Right hindlimb (tissue), 1 donor: ENCODE measurements around the gene PRKRIP1.
"Not testable (repeated sequence)": the region's sequence is repeated elsewhere in the genome, so short reads cannot be mapped to it uniquely, and the experiment has no call there.

Experiments used
- DNase-seq: peaks from one replicate; pipeline ENCODE4 v3.0.0-alpha.2; 2018

Gene PRKRIP1

DNA sequence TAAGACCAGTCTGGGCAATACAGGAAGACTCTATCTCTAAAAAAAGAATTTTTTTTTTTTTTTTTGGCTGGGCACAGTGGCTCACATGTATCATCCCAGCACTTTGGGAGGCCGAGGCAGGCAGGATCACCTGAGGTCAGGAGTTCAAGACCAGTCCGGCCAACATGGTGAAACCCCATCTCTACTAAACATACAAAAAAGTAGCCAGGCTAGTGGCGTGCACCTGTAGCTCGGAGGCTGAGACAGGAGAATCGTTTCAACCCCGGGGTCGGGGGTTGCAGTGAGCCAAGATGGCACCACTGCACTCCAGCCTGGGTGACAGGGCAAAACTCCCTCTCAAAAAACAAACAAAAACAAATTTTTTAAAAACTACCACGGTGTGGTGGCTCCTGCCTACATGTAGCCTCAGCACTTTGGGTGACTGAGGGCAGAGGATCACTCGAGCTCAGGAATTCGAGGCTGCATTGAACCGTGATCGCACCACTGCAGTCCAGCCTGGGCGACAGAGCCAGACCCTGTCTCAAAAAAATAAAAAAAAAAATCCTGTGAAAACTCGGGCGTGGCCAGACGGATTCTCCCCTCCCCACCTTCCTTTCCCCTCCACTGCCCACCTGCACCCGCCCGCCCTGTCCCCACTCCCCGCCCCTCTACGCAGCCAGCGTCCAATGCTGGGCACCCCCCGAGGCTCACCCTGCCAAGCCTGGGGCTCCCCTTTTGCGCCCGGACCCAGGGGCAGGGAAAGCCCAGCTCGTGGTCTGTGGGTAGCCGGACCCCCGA lies 36.5 kb downstream of the PRKRIP1 start:
- no peak for DNase-seq

DNA sequence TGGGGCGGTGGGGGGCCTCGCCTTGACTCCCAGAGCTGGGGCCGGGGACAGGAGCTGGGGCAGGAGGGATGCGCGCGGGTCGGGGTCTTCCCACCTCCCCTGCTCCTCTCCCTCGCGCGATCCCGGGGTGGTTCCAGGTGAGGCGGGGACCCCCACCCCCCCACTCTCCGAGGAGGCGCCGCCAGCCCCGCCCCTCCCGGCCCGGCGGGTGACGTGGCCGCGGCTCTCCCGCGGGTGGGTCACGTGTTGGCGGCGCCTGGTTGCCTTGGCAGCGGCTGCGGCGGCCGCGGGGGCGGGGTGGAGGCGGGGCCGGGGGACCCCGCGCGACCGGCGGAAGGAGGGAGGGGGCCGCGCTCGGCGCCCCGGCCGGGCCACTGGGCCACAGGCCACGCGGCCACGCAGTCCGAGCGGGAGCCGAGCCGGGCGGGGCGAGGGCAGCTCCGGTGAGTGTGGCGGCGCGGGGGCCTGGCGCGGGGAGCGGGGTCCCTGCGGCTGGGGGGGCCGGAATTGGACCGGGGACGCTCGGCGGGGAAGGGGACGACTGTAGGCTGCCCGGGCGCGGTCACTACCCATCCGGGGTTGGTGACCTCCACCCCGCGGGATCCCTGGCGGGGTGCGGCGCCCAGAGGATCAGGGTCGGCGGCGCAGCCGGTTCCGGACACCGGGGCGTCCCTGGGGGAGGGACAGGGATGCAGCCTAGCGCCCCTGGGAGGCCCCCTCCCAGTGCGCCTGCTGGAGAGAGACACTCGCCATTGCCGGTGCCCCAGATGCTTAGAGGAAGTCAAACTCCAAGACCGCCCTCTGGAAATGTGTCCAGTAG lies 37.3 kb downstream of the PRKRIP1 start, which contains the start of gene ORAI2:
Gene ORAI2, plus strand, starts transcription at position 357 of the 820 bp plus-strand sequence. CDS start 5,382 bp downstream, outside the sequence.
- peak; percentile 90 for DNase-seq

DNA sequence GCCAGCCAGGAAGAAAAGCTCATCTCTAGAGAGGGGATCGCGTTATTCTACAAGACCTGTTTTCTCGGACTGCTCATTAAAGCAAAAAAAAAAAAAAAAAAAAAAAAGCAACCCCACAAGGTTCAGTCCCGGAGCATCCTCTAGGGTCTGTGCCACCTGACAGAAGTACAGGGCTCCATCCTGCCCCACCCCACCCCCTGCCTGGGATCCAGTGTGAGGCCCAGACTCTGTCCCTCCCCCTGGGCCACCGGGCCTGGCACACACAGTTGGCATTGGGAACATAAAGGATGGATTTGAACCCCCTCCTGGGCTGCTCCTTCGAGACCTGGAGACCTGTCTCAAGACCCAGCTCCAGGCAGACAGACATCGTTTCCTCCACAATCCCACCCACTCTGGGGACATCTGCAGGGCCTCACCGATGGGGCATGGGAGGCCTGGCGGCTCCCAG lies 37.9 kb downstream of the PRKRIP1 start:
- peak; percentile 45 for DNase-seq

DNA sequence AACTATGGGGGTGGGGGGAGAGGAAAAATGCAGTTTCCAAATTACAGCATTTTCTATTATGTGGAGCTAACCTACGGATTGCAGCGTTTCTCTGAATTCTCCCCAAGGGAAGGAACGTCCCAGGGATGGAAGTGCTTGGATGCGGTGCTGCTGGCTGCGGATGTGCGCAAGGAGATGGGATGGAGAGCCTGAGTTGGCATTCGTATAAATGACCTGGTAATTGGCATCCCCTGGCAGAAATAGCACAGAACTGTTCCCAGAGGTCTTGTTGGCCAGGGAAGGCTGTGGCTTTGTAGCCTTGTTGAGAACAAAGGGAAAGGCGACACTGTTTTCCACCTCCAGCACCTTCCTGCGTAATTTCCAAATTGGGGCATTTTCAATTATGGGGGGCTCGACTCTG lies 40.0 kb downstream of the PRKRIP1 start:
- DNase-seq = no peak

DNA sequence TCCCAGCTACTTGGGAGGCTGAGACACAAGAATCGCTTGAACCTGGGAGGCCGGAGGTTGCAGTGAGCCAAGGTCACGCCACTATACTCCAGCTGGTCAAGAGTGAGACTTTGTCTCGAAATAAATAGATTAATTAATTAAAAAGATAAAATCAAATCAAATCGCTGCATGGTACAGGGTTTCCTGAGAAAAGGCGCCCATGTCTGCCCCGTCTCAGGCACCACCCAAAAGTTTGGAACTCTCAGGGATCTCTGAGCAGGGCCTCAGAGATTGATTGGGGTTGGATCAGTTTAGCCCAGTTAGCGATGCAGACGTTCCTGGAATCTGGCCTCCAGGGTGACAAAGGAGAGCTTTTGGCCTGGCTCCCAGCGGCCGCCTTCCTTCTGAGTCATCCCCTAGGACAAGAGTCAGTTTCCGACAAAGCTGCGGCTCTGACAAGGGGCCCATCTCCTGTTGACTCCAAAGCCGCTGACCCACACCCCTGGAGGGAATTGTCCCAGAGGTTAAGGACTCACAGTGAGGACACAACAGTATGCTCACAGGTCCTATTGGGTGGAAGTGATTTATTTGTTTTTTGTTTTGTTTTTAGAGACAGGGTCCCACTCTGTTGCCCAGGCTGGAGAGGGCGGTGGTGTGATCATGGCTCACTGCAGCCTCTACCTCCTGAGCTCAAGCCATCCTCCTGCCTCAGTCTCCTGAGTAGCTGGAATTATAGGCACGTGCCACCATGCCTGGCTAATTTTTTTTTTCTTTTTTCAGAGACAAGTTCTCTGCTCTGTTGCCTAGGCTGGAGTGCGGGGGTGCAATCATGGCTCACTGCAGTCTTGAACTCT lies 44.0 kb downstream of the PRKRIP1 start:
- DNase-seq = no peak

DNA sequence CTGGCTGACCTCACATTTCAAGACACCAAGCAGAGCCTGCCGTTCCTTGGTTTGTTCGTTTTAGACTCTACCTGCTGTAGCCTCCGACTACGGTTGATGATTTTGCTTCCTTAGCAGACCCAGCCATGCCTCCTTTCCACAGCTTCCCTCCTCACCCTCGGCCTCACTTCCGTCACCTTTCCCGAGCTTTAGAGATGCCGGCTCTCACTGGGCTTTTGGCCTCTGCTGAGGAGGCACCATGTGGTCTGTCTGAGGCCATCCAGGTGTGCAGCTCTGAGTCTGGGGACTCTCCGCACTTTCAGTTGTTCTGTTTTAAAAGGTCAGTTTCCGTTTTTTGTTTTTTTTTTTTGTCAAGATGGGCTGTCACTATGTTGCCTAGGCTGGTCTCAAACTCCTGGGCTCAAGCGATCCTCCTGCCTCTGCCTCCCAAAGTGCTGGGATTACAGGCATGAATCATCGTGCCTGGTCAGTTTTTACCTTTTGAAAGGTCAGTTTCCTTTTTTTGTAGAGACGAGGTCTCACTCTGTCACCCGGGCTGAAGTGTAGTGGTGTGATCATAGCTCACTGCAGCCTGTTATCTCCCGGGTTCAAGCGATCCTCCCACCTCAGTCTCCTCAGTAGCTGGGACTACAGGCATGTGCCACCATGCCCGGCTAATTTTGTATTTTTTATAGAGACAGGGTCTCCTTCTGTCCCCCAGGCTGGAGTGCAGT lies 49.0 kb downstream of the PRKRIP1 start:
- no peak for DNase-seq

DNA sequence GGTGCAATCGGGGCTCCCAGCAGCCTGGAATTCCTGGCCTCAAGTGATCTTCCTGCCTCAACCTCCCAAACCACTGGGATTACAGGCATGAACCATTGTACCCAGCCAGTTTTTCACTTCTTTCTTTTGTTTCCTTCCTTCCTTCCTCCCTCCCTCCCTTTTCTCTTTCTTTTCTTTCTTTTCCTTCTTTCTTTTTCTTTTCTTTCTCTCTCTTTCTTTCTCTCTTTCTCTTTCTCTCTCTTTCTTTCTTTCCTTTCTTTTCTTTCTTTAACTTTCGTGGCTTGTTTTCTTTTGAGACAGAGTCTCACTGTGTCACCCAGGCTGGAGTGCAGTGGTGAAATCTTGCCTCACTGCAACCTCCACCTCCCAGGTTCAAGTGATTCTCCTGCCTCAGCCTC lies 49.5 kb downstream of the PRKRIP1 start:
- DNase-seq = no peak

DNA sequence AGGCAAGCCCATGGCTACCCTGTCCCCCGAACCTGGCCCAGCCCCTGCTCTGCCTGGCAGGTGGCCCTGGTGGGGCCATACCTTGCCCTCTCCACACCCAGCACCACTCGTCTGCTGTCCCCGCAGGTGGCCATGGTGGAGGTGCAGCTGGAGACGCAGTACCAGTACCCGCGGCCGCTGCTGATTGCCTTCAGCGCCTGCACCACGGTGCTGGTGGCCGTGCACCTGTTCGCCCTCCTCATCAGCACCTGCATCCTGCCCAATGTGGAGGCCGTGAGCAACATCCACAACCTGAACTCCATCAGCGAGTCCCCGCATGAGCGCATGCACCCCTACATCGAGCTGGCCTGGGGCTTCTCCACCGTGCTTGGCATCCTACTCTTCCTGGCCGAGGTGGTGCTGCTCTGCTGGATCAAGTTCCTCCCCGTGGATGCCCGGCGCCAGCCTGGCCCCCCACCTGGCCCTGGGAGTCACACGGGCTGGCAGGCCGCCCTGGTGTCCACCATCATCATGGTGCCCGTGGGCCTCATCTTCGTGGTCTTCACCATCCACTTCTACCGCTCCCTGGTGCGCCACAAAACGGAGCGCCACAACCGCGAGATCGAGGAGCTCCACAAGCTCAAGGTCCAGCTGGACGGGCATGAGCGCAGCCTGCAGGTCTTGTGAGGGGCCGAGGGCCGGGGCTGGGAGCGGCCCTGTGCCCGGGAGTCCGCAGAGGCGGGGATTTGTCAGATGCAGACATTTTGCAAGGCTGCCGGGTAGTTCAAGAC lies 50.4 kb downstream of the PRKRIP1 start:
- DNase-seq = no peak

DNA sequence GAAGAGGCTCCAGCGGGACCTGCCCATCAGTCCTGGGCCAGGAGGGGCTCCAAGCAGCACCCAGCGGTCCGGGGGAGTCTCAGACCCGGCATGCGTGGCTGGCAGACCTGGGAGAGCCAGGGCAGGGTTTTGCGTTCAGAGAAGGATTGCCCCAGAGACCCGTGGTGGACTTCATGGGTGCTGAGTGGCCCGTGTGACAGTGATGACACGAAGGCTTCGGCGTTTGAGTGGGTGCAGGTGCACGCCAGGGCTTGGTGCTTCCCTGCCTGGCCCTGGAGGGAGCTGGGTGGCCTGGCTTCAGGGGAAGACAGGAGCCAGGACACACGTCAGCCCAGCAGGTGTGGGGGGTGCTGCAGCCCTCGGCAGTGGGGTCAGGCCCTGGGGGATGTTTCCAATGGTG lies 51.1 kb downstream of the PRKRIP1 start:
- no peak for DNase-seq

DNA sequence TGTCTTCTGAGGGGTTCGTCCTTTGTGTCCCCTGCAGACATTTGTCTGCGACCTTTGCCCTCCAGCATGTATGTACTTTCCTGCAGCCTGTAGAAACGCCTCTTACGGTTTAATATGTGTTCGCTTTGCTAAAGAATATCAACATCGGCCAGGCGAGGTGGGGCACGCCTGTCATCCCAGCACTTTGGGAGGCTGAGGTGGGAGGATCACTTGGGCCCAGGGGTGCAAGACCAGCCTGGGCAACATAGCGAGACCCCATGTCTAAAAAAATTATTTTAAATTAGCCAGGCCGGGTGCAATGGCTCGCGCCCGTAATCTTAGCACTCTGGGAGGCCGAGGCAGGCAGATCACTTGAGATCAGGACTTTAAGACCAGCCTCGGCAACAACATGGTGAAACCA lies 53.0 kb downstream of the PRKRIP1 start:
- DNase-seq = no peak

DNA sequence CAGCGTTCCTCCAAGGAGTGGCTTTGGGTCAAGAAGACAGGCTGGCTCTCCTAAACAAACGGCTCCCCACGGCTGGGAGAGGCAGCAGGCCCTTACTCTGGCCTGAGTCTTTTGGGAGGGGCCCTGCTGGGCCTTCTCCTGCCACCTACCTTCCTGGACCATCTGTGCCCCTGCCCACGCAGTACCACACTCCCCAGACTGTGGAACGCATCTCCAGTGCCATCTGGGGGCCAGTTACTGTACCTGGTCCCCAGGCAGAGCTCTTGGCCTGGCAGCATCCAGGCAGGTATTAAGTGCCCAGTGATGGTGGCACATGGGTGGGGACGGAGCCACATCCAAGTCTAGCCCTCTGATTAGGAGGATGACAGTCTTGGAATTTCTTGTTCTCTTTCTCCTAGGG lies 54.1 kb downstream of the PRKRIP1 start:
- DNase-seq = no peak

DNA sequence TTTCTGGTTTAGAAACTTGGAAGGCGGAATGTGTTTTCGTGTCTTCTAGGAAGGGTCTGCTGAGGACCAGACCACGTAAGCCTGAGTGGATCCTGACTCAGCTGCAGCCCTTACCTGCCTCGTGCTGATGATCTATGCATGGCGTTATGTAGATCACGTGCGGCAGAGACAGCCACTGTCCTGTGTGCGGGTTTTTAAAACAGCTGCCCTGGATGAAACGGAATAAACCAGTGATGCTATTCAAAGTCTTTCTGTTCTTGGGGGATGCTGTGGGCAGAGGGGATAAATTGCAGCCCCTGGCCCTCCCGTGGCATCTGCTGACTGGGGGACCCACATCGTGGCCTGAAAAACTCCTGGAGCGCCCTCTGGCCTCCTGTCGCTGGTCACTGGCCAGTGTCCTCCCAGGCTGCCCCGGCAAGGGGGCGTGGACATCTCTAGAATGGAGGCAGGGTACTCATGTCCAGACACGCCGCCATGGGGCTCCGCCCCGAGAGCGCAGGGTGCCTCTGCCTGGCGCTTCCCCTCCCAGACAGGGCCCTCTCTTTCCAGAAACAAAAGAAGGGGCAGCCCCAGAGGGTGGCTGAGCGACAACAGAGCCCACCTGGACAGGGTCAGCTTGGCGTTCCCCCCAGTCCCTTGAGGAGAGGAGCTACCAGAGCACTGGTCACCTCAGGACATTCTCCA lies 55.4 kb downstream of the PRKRIP1 start:
- no peak for DNase-seq

DNA sequence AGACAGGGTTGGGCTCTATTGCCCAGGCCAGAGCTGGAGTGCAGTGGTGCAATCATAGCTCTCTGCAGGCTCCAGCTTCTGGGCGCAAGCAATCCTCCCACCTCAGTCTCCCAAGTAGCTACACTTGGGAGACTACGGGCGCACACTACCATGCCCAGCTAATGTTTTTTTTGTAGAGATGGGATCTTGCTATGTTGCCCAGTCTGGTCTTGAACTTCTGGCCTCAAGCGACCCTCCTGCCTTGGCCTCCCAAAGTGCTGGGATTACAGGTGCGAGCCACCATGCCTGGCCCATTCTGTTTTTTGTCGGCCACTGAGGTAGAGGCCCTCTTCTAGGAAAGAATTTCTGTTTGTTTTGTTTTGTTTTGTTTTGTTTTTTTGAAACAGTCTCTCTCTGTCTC lies 56.3 kb downstream of the PRKRIP1 start:
- DNase-seq = no peak

DNA sequence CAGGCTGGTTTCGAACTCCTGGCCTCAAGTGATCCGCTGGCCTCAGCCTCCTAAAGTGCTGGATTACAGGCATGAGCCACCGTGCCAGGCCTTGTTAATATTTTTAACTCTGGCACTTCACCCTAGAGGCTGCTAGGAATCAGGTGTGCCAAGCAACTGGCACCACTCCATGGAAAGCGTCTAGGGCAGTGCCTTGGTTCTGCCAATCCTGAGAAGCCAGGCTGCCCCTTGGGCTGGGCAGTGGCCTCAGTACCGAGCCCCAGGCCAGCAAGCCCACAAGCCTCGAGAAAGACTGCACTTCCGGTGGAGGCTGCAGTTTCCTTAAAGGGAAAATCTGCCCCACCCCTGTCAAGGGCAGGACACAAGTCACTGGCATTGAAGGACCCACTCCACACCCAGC lies 57.2 kb downstream of the PRKRIP1 start:
- no peak for DNase-seq

DNA sequence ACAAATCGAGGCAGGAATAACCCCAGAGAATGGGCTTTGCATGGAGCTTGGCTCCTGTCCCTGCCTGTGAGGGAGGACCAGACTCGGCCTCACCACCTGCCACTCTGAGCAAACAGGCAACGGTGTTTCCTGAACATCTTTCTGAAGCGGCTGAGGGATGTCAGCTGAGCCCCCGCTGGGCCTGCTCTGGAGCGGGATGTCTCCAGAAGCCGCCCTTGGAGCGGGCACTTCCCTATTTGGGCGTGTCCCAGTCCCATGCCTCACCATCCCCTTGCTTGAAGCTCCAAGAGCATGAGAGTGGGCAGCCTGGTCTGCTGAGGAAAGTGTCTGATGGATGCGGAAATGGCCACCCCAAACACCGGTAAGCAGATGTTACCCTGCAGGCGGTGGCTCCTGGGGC lies 58.3 kb downstream of the PRKRIP1 start:
- DNase-seq = no peak

DNA sequence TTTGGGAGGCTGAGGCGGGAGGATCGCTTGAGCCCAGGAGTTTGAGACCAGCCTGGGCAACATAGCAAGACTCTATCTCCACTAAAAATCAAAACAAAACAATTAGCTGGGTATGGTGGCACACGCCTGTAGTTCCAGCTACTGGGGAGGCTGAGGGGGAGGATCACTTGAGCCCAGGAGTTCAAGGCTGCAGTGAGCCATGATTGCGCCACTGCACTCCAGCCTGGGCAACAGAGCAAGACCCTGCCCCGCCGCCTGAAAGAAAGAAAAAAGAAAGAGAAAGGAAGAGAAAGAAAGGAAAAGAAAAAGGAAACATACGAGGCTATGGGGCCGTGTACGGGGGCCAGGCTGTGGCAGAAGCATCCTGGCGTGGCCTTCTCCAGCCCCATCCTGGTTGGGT lies 58.8 kb downstream of the PRKRIP1 start:
- DNase-seq = not testable (repeated sequence)

DNA sequence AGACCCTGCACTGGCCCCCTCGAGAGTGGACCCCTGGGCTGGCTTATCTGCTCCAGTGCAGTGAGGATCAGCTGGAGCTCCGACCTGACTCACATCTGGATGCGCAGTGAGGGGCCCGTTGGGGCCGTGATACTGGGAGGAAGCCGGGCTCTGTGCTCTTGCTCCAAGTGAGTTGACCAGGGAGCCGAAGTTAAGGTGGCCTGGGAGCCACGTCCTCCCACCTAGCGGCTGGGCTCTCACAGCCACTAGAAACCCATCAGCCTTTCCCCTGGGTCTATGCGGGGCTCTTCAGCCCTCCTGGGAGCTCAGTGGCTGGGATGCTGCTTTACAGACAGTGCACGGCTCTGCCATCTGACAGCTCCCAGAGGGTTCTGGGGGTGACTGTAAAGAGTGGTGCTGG lies 59.4 kb downstream of the PRKRIP1 start:
- no peak for DNase-seq

DNA sequence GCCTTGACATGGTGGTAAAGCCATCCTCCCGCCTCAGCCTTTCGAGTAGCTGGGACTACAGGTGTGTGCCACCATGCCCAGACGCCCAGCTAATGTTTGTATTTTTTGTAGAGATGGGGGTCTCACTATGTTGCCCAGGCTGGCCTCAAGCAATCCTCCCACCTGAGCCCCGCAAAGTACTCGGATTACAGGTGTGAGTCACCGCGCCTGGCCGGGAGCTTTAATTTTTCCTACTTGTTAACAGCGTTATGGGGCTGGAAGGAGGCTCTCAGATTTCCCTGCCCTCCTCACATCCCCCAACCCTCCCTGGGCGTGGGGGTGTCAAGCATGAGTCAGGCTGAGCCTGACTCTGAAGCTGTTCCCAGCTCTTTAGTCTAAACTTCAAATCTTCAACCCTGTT lies 60.2 kb downstream of the PRKRIP1 start:
- DNase-seq = no peak

DNA sequence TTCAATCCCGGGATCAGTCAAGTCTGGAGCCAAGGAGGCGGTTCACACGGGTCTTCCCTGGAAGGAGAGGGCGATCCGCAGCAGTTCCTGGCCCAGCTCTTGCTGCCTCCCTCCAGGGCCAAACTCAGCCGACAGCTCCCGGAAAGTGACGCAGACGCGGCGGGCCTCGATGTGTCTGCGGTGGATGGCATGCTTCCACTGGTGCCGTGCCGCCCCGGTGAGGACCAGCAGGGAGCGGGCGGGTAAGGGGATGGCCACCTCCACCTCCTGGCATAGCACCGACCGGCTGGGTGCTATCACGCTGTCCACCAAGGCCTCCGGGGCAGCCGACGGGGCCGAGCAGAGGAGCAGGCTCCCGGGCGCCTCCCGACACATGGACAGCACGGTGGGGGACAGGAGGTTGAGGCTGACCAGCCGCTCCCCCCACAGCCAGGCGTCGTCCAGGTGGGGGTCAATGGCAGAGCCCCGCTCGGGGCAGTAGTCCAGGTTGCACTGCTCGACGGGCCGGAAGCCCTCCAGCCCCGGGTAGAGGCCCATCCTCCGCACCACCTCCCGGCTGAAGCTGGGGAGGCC lies 61.3 kb downstream of the PRKRIP1 start:
- no peak for DNase-seq

DNA sequence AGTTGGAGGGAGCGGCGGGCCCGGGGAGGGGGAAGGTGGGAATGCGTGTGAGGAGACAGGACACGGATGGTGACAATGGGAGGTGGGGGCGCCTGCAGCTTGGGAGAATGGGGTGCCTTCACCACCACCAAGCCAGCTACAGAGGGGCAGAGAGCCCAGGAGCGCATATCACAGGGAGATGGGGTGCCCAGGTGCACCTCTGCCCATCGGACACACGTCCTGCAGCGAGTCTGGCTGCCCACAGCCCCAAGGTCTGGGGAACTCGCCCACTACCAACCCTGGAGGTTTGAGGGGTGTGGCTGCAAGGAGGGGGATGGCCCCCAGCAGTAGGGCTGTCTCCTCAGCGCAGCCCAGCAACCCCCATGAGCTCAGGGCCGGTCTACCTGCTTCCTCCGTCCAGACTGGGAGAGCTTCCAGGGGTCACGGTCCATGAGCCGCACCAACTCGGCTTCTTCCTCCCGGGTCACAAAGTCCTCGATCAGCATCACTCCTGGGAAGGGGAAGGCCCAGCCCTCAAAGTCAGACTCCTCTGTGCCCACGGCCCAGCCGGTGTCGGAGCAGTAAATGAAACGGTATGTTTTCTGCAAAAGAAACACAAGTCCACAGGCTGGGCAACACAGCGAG lies 63.2 kb downstream of the PRKRIP1 start:
- DNase-seq = no peak
